H9 (cell line): Measurements from ENCODE around the gene POU4F3. TPM values are rescaled to one million over a fixed set of nuclear protein-coding genes. Genes with fewer than 3 reads are reported as not detected.

Experiments
- DNase-seq: peaks from one replicate; pipeline ENCODE4 v3.0.0-alpha.2; 2017
- H2AFZ ChIP-seq: one replicate; pipeline ENCODE4 v1.6.1; 2013; ENCODE audit warnings: mild to moderate bottlenecking, low read length, control low read depth, moderate library complexity
- H2AK5ac ChIP-seq: 2 replicates; pipeline ENCODE4 v1.6.1; 2013; ENCODE audit warnings: low read length, control low read depth, mixed read lengths; ENCODE audit not compliant: insufficient read length
- H2BK120ac ChIP-seq: one replicate; pipeline ENCODE4 v1.6.1; 2013; ENCODE audit warnings: low read depth, mild to moderate bottlenecking, low read length, control low read depth, inconsistent platforms; ENCODE audit not compliant: poor library complexity, severe bottlenecking
- H2BK12ac ChIP-seq: 2 replicates; pipeline ENCODE4 v1.6.1; 2013; ENCODE audit warnings: low read length, control low read depth, mixed read lengths, low read depth; ENCODE audit not compliant: insufficient read length
- H2BK15ac ChIP-seq: 2 replicates; pipeline ENCODE4 v1.6.1; 2013; ENCODE audit warnings: low read depth, low read length, control low read depth
- H2BK20ac ChIP-seq: one replicate; pipeline ENCODE4 v1.6.1; 2013; ENCODE audit warnings: low read depth, mild to moderate bottlenecking, low read length, control low read depth, inconsistent platforms; ENCODE audit not compliant: poor library complexity, severe bottlenecking
- H2BK5ac ChIP-seq: 2 replicates; pipeline ENCODE4 v1.6.1; 2013; ENCODE audit warnings: low read length, control low read depth, mixed read lengths; ENCODE audit not compliant: insufficient read length
- H3K14ac ChIP-seq: 2 replicates; pipeline ENCODE4 v1.6.1; 2013; ENCODE audit warnings: low read length, control low read depth; ENCODE audit not compliant: insufficient read depth
- H3K18ac ChIP-seq: 2 replicates; pipeline ENCODE4 v1.6.1; 2013; ENCODE audit warnings: low read depth, mild to moderate bottlenecking, mixed read lengths, low read length, control low read depth; ENCODE audit not compliant: insufficient read length
- H3K23ac ChIP-seq: 2 replicates; pipeline ENCODE4 v1.6.1; 2013; ENCODE audit warnings: low read length, control low read depth, mixed read lengths, low read depth; ENCODE audit not compliant: insufficient read length
- H3K23me2 ChIP-seq: 2 replicates; pipeline ENCODE4 v1.6.1; 2013; ENCODE audit warnings: low read depth, mild to moderate bottlenecking, mixed read lengths, low read length, control low read depth; ENCODE audit not compliant: insufficient read length, poor library complexity, severe bottlenecking
- H3K27ac ChIP-seq: 2 replicates; pipeline ENCODE4 v1.5.1; 2013; ENCODE audit warnings: low read length, control low read depth, mixed read lengths, low read depth; ENCODE audit not compliant: insufficient read length
- H3K27me3 ChIP-seq: 2 replicates; pipeline ENCODE4 v1.6.1; 2013; ENCODE audit warnings: low read length, control low read depth, inconsistent platforms; ENCODE audit not compliant: insufficient read depth
- H3K4ac ChIP-seq: 2 replicates; pipeline ENCODE4 v1.6.1; 2013; ENCODE audit warnings: low read depth, mild to moderate bottlenecking, control low read depth, inconsistent platforms, low read length, moderate library complexity
- H3K4me1 ChIP-seq: 2 replicates; pipeline ENCODE4 v1.6.1; 2013; ENCODE audit warnings: low read length, control low read depth, inconsistent platforms; ENCODE audit not compliant: insufficient read depth
- H3K4me2 ChIP-seq: 2 replicates; pipeline ENCODE4 v1.6.1; 2013; ENCODE audit warnings: low read length, control low read depth, mixed read lengths; ENCODE audit not compliant: insufficient read length, insufficient read depth
- H3K56ac ChIP-seq: 2 replicates; pipeline ENCODE4 v1.6.1; 2013; ENCODE audit warnings: low read depth, mild to moderate bottlenecking, mixed read lengths, low read length, control low read depth; ENCODE audit not compliant: insufficient read length
- H3K79me1 ChIP-seq: 2 replicates; pipeline ENCODE4 v1.6.1; 2013; ENCODE audit warnings: low read depth, mild to moderate bottlenecking, moderate library complexity, low read length, control low read depth, inconsistent platforms; ENCODE audit not compliant: insufficient read depth, poor library complexity, severe bottlenecking
- H3K79me2 ChIP-seq: 2 replicates; pipeline ENCODE4 v1.6.1; 2013; ENCODE audit warnings: low read length, control low read depth, inconsistent platforms; ENCODE audit not compliant: insufficient read depth
- H3K9ac ChIP-seq: 2 replicates; pipeline ENCODE4 v1.6.1; 2013; ENCODE audit warnings: low read length, control low read depth, mixed read lengths; ENCODE audit not compliant: insufficient read length; ENCODE audit errors: extremely low read depth
- H3K9me3 ChIP-seq: one replicate; pipeline ENCODE4 v1.6.1; 2013; ENCODE audit warnings: low read depth, low read length, inconsistent platforms; ENCODE audit not compliant: control insufficient read depth
- H3T11ph ChIP-seq: one replicate; pipeline ENCODE4 v1.6.1; 2013; ENCODE audit warnings: mild to moderate bottlenecking, low read length, control low read depth, inconsistent platforms
- H4K20me1 ChIP-seq: one replicate; pipeline ENCODE4 v1.6.1; 2013; ENCODE audit not compliant: control insufficient read depth, insufficient read length, insufficient read depth
- H4K5ac ChIP-seq: 2 replicates; pipeline ENCODE4 v1.6.1; 2013; ENCODE audit warnings: low read depth, mild to moderate bottlenecking, mixed read lengths, low read length, control low read depth; ENCODE audit not compliant: insufficient read length
- H4K8ac ChIP-seq: replicated peaks from 2 replicates; pipeline ENCODE4 v1.6.1; 2013; ENCODE audit warnings: low read length, control low read depth, mixed read lengths, low read depth; ENCODE audit not compliant: insufficient read length
- H4K91ac ChIP-seq: 2 replicates; pipeline ENCODE4 v1.6.1; 2013; ENCODE audit warnings: low read depth, mild to moderate bottlenecking, moderate library complexity, mixed read lengths, low read length, control low read depth; ENCODE audit not compliant: insufficient read length
- H3K27ac Mint-ChIP-seq, 3 experiments: 2 replicates in 2 of 3; 3 replicates in 1 of 3; pipeline ENCODE4 v1.8.0; 2020 to 2021; ENCODE audit warnings: mixed read lengths in 3 of 3, mild to moderate bottlenecking in 1 of 3, moderate library complexity in 1 of 3
- H3K27me3 Mint-ChIP-seq: 2 replicates; pipeline ENCODE4 v1.8.0; 2021; ENCODE audit warnings: low read depth, mild to moderate bottlenecking, moderate library complexity, mixed read lengths
- H3K36me3 Mint-ChIP-seq, 3 experiments: 2 replicates in 2 of 3; 3 replicates in 1 of 3; pipeline ENCODE4 v1.8.0; 2020 to 2021; ENCODE audit warnings: low read depth in 3 of 3, mixed read lengths in 3 of 3; ENCODE audit not compliant: insufficient read depth in 1 of 3
- H3K4me1 Mint-ChIP-seq, 2 experiments: 2 replicates each; pipeline ENCODE4 v1.8.0; 2020; ENCODE audit warnings: mixed read lengths in 2 of 2
- H3K4me3 Mint-ChIP-seq, 2 experiments: 2 replicates in 1 of 2; 3 replicates in 1 of 2; pipeline ENCODE4 v1.8.0; 2020 to 2021; ENCODE audit warnings: mild to moderate bottlenecking in 2 of 2, mixed read lengths in 2 of 2, moderate library complexity in 1 of 2
- H3K9me3 Mint-ChIP-seq, 2 experiments: 2 replicates in 1 of 2; 3 replicates in 1 of 2; pipeline ENCODE4 v1.8.0; 2020; ENCODE audit warnings: mild to moderate bottlenecking in 2 of 2, mixed read lengths in 2 of 2, moderate library complexity in 1 of 2
- CTCF ChIP-seq: fragments of 200-600 bp; sonication (generic); conservative IDR thresholded peaks from 3 replicates; pipeline ENCODE4 v1.8.0; 2021; ENCODE audit warnings: antibody characterized with exemption, mild to moderate bottlenecking
- WGBS: extraction: QIAGEN DNeasy Blood & Tissue Kit; methylation state at CpG from one replicate; pipeline ENCODE4 v1.1.7; 2013; ENCODE audit warnings: missing lambda C conversion rate, low lambda C conversion rate, mixed read lengths; ENCODE audit not compliant: insufficient read length; ENCODE audit errors: extremely low coverage; 5-methylcytosine and 5-hydroxymethylcytosine counted together
- total RNA-seq: library from RNA; stranded (reverse); gene quantifications from 2 replicates; pipeline ENCODE4 v1.2.1, GENCODE V29; 2021

Gene POU4F3
- total RNA-seq, 1 experiment from 2014 or later: not detected

DNA sequence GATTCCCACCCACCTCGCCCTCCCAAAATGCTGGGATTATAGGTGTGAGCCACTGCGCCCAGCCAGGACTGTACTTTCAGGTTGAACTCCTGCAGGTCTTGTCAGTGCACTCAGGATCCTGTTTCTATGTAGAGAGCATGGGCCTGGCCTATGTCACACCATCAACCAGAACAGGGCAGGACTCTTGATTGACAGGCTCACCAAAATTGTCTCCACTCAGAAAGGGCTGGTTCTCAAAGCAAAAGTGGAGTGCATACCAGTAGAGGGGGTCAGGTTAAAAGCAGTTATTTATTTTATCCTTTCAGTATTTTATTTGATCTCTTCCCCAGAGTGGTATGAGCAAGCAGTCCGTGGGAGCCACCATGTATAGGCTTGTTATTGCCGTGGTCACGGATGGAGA, 27.4 kb upstream of the POU4F3 start:
- Histone ChIP-seq H4K8ac (no peak overlapping the region), H3K79me1 (no peaks in the 10 kb centered on the region), H3K27me3 (no peaks in the 10 kb centered on the region), H4K20me1 (no peaks in the 10 kb centered on the region), H3K4ac (no peak overlapping the region), H4K91ac (no peak overlapping the region), H3K9ac (no peak overlapping the region), H2BK12ac (no peak overlapping the region), H3K18ac (no peak overlapping the region), H3K4me1 (no peaks in the 10 kb centered on the region), H3K14ac (no peak overlapping the region), H3T11ph (no peak overlapping the region), H3K56ac (no peak overlapping the region), H4K5ac (no peak overlapping the region), H2AFZ (no peak overlapping the region), H3K27ac (no peak overlapping the region), H3K23ac (no peak overlapping the region), H2BK120ac (no peak overlapping the region), H2BK20ac (no peak overlapping the region), H3K23me2 (no peaks in the 10 kb centered on the region), H3K4me2 (no peak overlapping the region), H3K9me3 (no peaks in the 10 kb centered on the region), H2AK5ac (no peak overlapping the region), H2BK5ac (no peak overlapping the region), H2BK15ac (no peak overlapping the region; the same call in 1 of the 2 replicates), H3K79me2 (0 out of 2 replicates have a peak, but pooled peaks cover 2% of the 10 kb centered on the region)
- no peak for DNase-seq
- WGBS: no CpG with 5 or more reads among the region's 5 CpGs
- H3K36me3 Mint-ChIP-seq: no peaks in the 10 kb centered on the region
- H3K27ac Mint-ChIP-seq: no peak overlapping the region
- H3K27me3 Mint-ChIP-seq: peaks cover 4% of the 10 kb centered on the region
- TF ChIP-seq CTCF: no peak
- H3K4me3 Mint-ChIP-seq: no peak overlapping the region
- no peaks in the 10 kb centered on the region for H3K9me3 Mint-ChIP-seq
- peaks cover 6 to 15% of the 10 kb centered on the region in 2 experiments; a peak in 3 of 4 replicates for H3K4me1 Mint-ChIP-seq
